Ascending aorta (tissue), 2 donors: ENCODE measurements around the gene CFL1. TPM values are rescaled to one million over a fixed set of nuclear protein-coding genes. Genes with fewer than 3 reads are reported as not detected.

Experiments used
- DNase-seq, 2 donors: peaks; one replicate each; pipeline ENCODE4 v3.0.0-alpha.2; 2019; ENCODE audit warnings: low spot score in 2 of 2
- H3K27ac ChIP-seq, 2 donors: fragments of 200-600 bp; sonication (generic); one replicate each; pipeline ENCODE4 v1.5.1; 2016 to 2017; ENCODE audit warnings: mild to moderate bottlenecking in 1 of 2
- H3K27me3 ChIP-seq: fragments of 200-600 bp; sonication (generic); one replicate; pipeline ENCODE4 v1.5.1; 2017
- H3K36me3 ChIP-seq, 2 donors: fragments of 200-600 bp; sonication (generic); one replicate each; pipeline ENCODE4 v1.5.1; 2016
- H3K4me1 ChIP-seq, 2 donors: fragments of 200-600 bp; sonication (generic); one replicate each; pipeline ENCODE4 v1.5.1; 2016 to 2017; ENCODE audit warnings: mild to moderate bottlenecking in 1 of 2
- H3K4me3 ChIP-seq, 2 donors: fragments of 200-600 bp; sonication (generic); one replicate each; pipeline ENCODE4 v1.5.1; 2016 to 2017; ENCODE audit warnings: mild to moderate bottlenecking in 1 of 2
- H3K9me3 ChIP-seq, 2 donors: fragments of 200-600 bp; sonication (generic); one replicate each; pipeline ENCODE4 v1.5.1; 2016
- CTCF ChIP-seq, 3 experiments: fragments of 200-600 bp in 2 of 3; fragments of 450-650 bp in 1 of 3; sonication (generic) in 2 of 3; IDR thresholded peaks; one replicate each; pipeline ENCODE4 v1.5.1; 2016 to 2019; ENCODE audit warnings: antibody characterized with exemption in 3 of 3, mild to moderate bottlenecking in 1 of 3, moderate library complexity in 1 of 3
- intact Hi-C: fragments of 100-400 bp; cut with DNase I; formaldehyde crosslinking; loops from one replicate; pipeline ENCODE4 v1.15.1; 2023
- total RNA-seq: library from RNA; depleted of rRNA; stranded (reverse); fragments of >200 nt; gene quantifications from one replicate; pipeline ENCODE4 v1.1.0, GENCODE V29; 2016

Gene CFL1
- total RNA-seq, 1 donor from 2014 or later, result 974 TPM

GRCh38 chr11:65853246-65853979 lies 4.6 kb downstream of the CFL1 start:
- intact Hi-C loops, result loop anchor here (10.0 kb wide), 1 partner anchor 411 kb away; the partner anchor contains the start of gene RAB1B
- no peak for TF ChIP-seq CTCF (IDR thresholded peaks at IDR 0.05)
- H3K27ac ChIP-seq, result no peak overlapping the region
- DNase-seq, result no peak
- peaks cover 50 to 55% of the 10 kb centered on the region in 2 donors for H3K36me3 ChIP-seq
- H3K9me3 ChIP-seq, result no peaks in the 10 kb centered on the region
- no peaks in the 10 kb centered on the region for H3K27me3 ChIP-seq
- no peak overlapping the region for H3K4me3 ChIP-seq
- H3K4me1 ChIP-seq, result peaks cover 7 to 16% of the 10 kb centered on the region in 2 donors

- H3K27ac ChIP-seq, result no peak overlapping the region
- peaks cover 50 to 55% of the 10 kb centered on the region in 2 donors for H3K36me3 ChIP-seq
- no peaks in the 10 kb centered on the region for H3K9me3 ChIP-seq
- DNase-seq, result no peak
- TF ChIP-seq CTCF (IDR thresholded peaks at IDR 0.05), result no peak
- peaks cover 7 to 16% of the 10 kb centered on the region in 2 donors for H3K4me1 ChIP-seq
- intact Hi-C loops, result loop anchor here (10.0 kb wide), 1 partner anchor 412 kb away; the partner anchor contains the start of gene RAB1B
- no peak overlapping the region for H3K4me3 ChIP-seq
- no peaks in the 10 kb centered on the region for H3K27me3 ChIP-seq
Observed at GRCh38 chr11:65852508-65853245, 5.3 kb downstream of the CFL1 start.

GRCh38 chr11:65851811-65852507 lies 6.0 kb downstream of the CFL1 start:
- H3K4me3 ChIP-seq, result no peak overlapping the region
- no peaks in the 10 kb centered on the region for H3K27me3 ChIP-seq
- intact Hi-C loops, result loop anchor here (10.0 kb wide), 1 partner anchor 413 kb away; the partner anchor contains the start of gene RAB1B
- peaks cover 7 to 16% of the 10 kb centered on the region in 2 donors for H3K4me1 ChIP-seq
- no peak overlapping the region for H3K27ac ChIP-seq
- DNase-seq, result no peak
- no peak for TF ChIP-seq CTCF (IDR thresholded peaks at IDR 0.05)
- H3K36me3 ChIP-seq, result peaks cover 50 to 55% of the 10 kb centered on the region in 2 donors
- no peaks in the 10 kb centered on the region for H3K9me3 ChIP-seq

- DNase-seq, result no peak
- intact Hi-C loops, result loop anchor here (10.0 kb wide), 1 partner anchor 414 kb away; the partner anchor contains the start of gene RAB1B
- peaks cover 50 to 54% of the 10 kb centered on the region in 2 donors for H3K36me3 ChIP-seq
- H3K4me3 ChIP-seq, result no peak overlapping the region
- no peaks in the 10 kb centered on the region for H3K9me3 ChIP-seq
- no peaks in the 10 kb centered on the region for H3K27me3 ChIP-seq
- TF ChIP-seq CTCF (IDR thresholded peaks at IDR 0.05), result no peak
- H3K27ac ChIP-seq, result no peak overlapping the region
- H3K4me1 ChIP-seq, result peaks cover 2 to 11% of the 10 kb centered on the region in 2 donors
Observed at GRCh38 chr11:65851083-65851579, 6.8 kb downstream of the CFL1 start.
